Sigmoid colon (tissue), 7 donors: ENCODE measurements around the gene JAK2. TPM values are rescaled to one million over a fixed set of nuclear protein-coding genes. Genes with fewer than 3 reads are reported as not detected.

Experiments used
- DNase-seq: peaks from one replicate; pipeline ENCODE4 v3.0.0-alpha.2; 2019
- H3K27ac ChIP-seq, 4 donors: fragments of 200-600 bp; sonication (generic); one replicate each; pipeline ENCODE4 v1.5.1; 2016 to 2019; ENCODE audit warnings: mild to moderate bottlenecking in 1 of 4
- H3K27me3 ChIP-seq, 3 donors: fragments of 200-600 bp; sonication (generic); one replicate each; pipeline ENCODE4 v1.5.1; 2019; ENCODE audit warnings: mild to moderate bottlenecking in 1 of 3
- H3K36me3 ChIP-seq, 4 donors: fragments of 200-600 bp; sonication (generic); one replicate each; pipeline ENCODE4 v1.5.1; 2016 to 2019
- H3K4me1 ChIP-seq, 4 donors: fragments of 200-600 bp; sonication (generic); one replicate each; pipeline ENCODE4 v1.5.1; 2017 to 2019
- H3K4me3 ChIP-seq, 4 donors: fragments of 200-600 bp; sonication (generic); one replicate each; pipeline ENCODE4 v1.5.1; 2017 to 2019; ENCODE audit warnings: mild to moderate bottlenecking in 2 of 4, moderate library complexity in 1 of 4
- H3K9me3 ChIP-seq, 4 donors: fragments of 200-600 bp in 3 of 4; sonication (generic) in 3 of 4; one replicate each; pipeline versions ENCODE4 v1.5.1 to v1.6.1; 2013 to 2019
- CTCF ChIP-seq, 4 experiments: fragments of 450-650 bp in 3 of 4; fragments of 200-600 bp in 1 of 4; IDR thresholded peaks; one replicate each; pipeline ENCODE4 v1.5.1; 2016 to 2019; ENCODE audit warnings: antibody characterized with exemption in 4 of 4, mild to moderate bottlenecking in 3 of 4, moderate library complexity in 2 of 4
- EP300 ChIP-seq, 4 donors: sonication (generic); formaldehyde crosslinking; IDR thresholded peaks; one replicate each; pipeline ENCODE4 v1.6.1; 2017; ENCODE audit warnings: antibody characterized with exemption in 4 of 4
- POLR2A ChIP-seq, 2 donors: fragments of 450-650 bp; IDR thresholded peaks; one replicate each; pipeline ENCODE4 v1.6.1; 2016; ENCODE audit warnings: antibody characterized with exemption in 2 of 2, mild to moderate bottlenecking in 2 of 2, moderate library complexity in 2 of 2
- POLR2AphosphoS5 ChIP-seq, 4 donors: sonication (generic); formaldehyde crosslinking; IDR thresholded peaks; one replicate each; pipeline ENCODE4 v1.6.1; 2017; ENCODE audit warnings: antibody characterized with exemption in 4 of 4
- WGBS, 2 donors: extraction: QIAGEN DNeasy Blood & Tissue Kit; methylation state at CpG; one replicate each; pipeline ENCODE4 v1.1.7; 2013; 5-methylcytosine and 5-hydroxymethylcytosine counted together
- intact Hi-C: fragments of 100-400 bp; cut with DNase I; formaldehyde crosslinking; loops from one replicate; pipeline ENCODE4 v1.15.1; 2023
- polyA plus RNA-seq, 3 donors: library from polyadenylated mRNA; stranded (reverse); fragments of 200-250 nt; gene quantifications; one replicate each; pipeline ENCODE4 v1.2.3, GENCODE V29; 2013
- total RNA-seq, 4 donors: library from RNA; depleted of rRNA; stranded (reverse); fragments of >200 nt; gene quantifications; one replicate each; pipeline ENCODE4 v1.1.0, GENCODE V29; 2016
- donor health status: healthy with polysubstance abuse.
- donor health status: Bipolar disorder and iron deficiency.
- donor health status: healthy.

Gene JAK2
- total and polyA plus RNA-seq, 7 donors: 5.3 to 36.8 (median 28.5) TPM

DNA sequence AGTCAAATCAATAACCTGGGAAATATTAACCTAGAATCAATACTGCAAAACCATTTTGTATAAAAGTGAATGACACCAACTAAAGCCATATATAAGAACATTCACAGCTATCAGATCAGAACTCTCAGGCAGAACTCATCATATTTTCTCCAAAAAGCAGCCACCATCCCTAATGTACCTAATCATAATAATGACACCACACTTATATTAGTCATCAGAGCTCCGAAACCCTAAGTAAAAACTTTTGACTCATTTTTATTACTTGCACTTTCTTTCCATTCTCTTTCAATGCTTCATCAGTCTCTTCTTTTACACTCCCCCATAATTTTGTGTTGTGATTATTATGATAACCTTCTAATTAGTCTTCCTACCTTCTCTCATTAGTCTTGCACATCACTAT is 155.1 kb downstream of the JAK2 start:
- 83 to 89% methylated on average over 1 of the region's 1 CpG for WGBS, 2 donors
- Histone ChIP-seq H3K4me1 (no peaks in the 10 kb centered on the region), H3K36me3 (peaks cover 0 to 25% (median 2%) of the 10 kb centered on the region in 4 donors), H3K27me3 (no peaks in the 10 kb centered on the region), H3K4me3 (no peak overlapping the region), H3K27ac (no peak overlapping the region), H3K9me3 (peaks cover 0 to 20% (median 3%) of the 10 kb centered on the region in 4 donors)
- DNase-seq: no peak
- TF ChIP-seq POLR2AphosphoS5 (IDR thresholded peaks at IDR 0.05): no peak
- TF ChIP-seq POLR2A (IDR thresholded peaks at IDR 0.05): no peak
- no peak for TF ChIP-seq EP300 (IDR thresholded peaks at IDR 0.05)
- no peak for TF ChIP-seq CTCF (IDR thresholded peaks at IDR 0.05)
- intact Hi-C loops: no loop called here

GRCh38 chr9:5144217-5144616 is 159.1 kb downstream of the JAK2 start:
- intact Hi-C loops: no loop called here
- DNase-seq: no peak
- no peak for TF ChIP-seq CTCF (IDR thresholded peaks at IDR 0.05)
- no peaks in the 10 kb centered on the region for H3K4me1 ChIP-seq
- 87 to 96% methylated on average over 7 of the region's 7 CpGs for WGBS, 2 donors
- no peak overlapping the region for H3K27ac ChIP-seq
- peaks cover 0 to 11% (median 4%) of the 10 kb centered on the region in 4 donors for H3K9me3 ChIP-seq
- no peak overlapping the region for H3K4me3 ChIP-seq
- H3K36me3 ChIP-seq: peaks cover 0 to 51% (median 8%) of the 10 kb centered on the region in 4 donors
- no peaks in the 10 kb centered on the region for H3K27me3 ChIP-seq

GRCh38 chr9:5146241-5146640 is 161.2 kb downstream of the JAK2 start:
- no peak overlapping the region for H3K4me3 ChIP-seq

More at GRCh38 chr9:5146241-5146640, 161.2 kb downstream of the JAK2 start:
- no peaks in the 10 kb centered on the region for H3K27me3 ChIP-seq
- peaks cover 0 to 11% (median 6%) of the 10 kb centered on the region in 4 donors for H3K9me3 ChIP-seq
- intact Hi-C loops: no loop called here
- H3K27ac ChIP-seq: no peak overlapping the region
- WGBS, 2 donors: 98% methylated on average over 1 of the region's 1 CpG
- DNase-seq: no peak
- TF ChIP-seq CTCF (IDR thresholded peaks at IDR 0.05): no peak
- TF ChIP-seq POLR2AphosphoS5 (IDR thresholded peaks at IDR 0.05): no peak
- TF ChIP-seq EP300 (IDR thresholded peaks at IDR 0.05): no peak
- no peak for TF ChIP-seq POLR2A (IDR thresholded peaks at IDR 0.05)
- no peaks in the 10 kb centered on the region for H3K4me1 ChIP-seq
- H3K36me3 ChIP-seq: peaks cover 0 to 52% (median 8%) of the 10 kb centered on the region in 4 donors

Other genes starting within 250 kb of the JAK2 start
- gene AK3, start 244.1 kb upstream of the JAK2 start, total RNA-seq: 100 to 1,000 TPM in 3 of 4 donors, 10 to 100 TPM in 1; 94.1 to 122 (median 105) TPM
- 100 to 1,000 TPM in 1 of 3 donors, 10 to 100 TPM in 2; 36.8 to 116 (median 65.5) TPM for gene AK3, start 244.1 kb upstream of the JAK2 start, polyA plus RNA-seq
- 10 to 100 TPM; 19.7 to 24.1 (median 21.9) TPM for gene RCL1, start 192.3 kb upstream of the JAK2 start, total RNA-seq
- gene RCL1, start 192.3 kb upstream of the JAK2 start, polyA plus RNA-seq: 10 to 100 TPM in 1 of 3 donors, 1 to 10 TPM in 2; 5.1 to 14.5 (median 8.4) TPM
- not detected for gene INSL6, start 200.4 kb downstream of the JAK2 start, total RNA-seq
- not detected for gene INSL6, start 200.4 kb downstream of the JAK2 start, polyA plus RNA-seq
- gene INSL4, start 246.1 kb downstream of the JAK2 start, total RNA-seq: not detected
- gene INSL4, start 246.1 kb downstream of the JAK2 start, polyA plus RNA-seq: not detected